H9 (cell line): ENCODE results near the gene MED27. TPM values are rescaled to one million over a fixed set of nuclear protein-coding genes. Genes with fewer than 3 reads are reported as not detected.

Source experiments
- DNase-seq: peaks from one replicate; pipeline ENCODE4 v3.0.0-alpha.2; 2017
- H2AFZ ChIP-seq: one replicate; pipeline ENCODE4 v1.6.1; 2013; ENCODE audit warnings: mild to moderate bottlenecking, low read length, control low read depth, moderate library complexity
- H2AK5ac ChIP-seq: 2 replicates; pipeline ENCODE4 v1.6.1; 2013; ENCODE audit warnings: low read length, control low read depth, mixed read lengths; ENCODE audit not compliant: insufficient read length
- H2BK120ac ChIP-seq: one replicate; pipeline ENCODE4 v1.6.1; 2013; ENCODE audit warnings: low read depth, mild to moderate bottlenecking, low read length, control low read depth, inconsistent platforms; ENCODE audit not compliant: poor library complexity, severe bottlenecking
- H2BK12ac ChIP-seq: 2 replicates; pipeline ENCODE4 v1.6.1; 2013; ENCODE audit warnings: low read length, control low read depth, mixed read lengths, low read depth; ENCODE audit not compliant: insufficient read length
- H2BK15ac ChIP-seq: 2 replicates; pipeline ENCODE4 v1.6.1; 2013; ENCODE audit warnings: low read depth, low read length, control low read depth
- H2BK20ac ChIP-seq: one replicate; pipeline ENCODE4 v1.6.1; 2013; ENCODE audit warnings: low read depth, mild to moderate bottlenecking, low read length, control low read depth, inconsistent platforms; ENCODE audit not compliant: poor library complexity, severe bottlenecking
- H2BK5ac ChIP-seq: 2 replicates; pipeline ENCODE4 v1.6.1; 2013; ENCODE audit warnings: low read length, control low read depth, mixed read lengths; ENCODE audit not compliant: insufficient read length
- H3K14ac ChIP-seq: 2 replicates; pipeline ENCODE4 v1.6.1; 2013; ENCODE audit warnings: low read length, control low read depth; ENCODE audit not compliant: insufficient read depth
- H3K18ac ChIP-seq: 2 replicates; pipeline ENCODE4 v1.6.1; 2013; ENCODE audit warnings: low read depth, mild to moderate bottlenecking, mixed read lengths, low read length, control low read depth; ENCODE audit not compliant: insufficient read length
- H3K23ac ChIP-seq: 2 replicates; pipeline ENCODE4 v1.6.1; 2013; ENCODE audit warnings: low read length, control low read depth, mixed read lengths, low read depth; ENCODE audit not compliant: insufficient read length
- H3K23me2 ChIP-seq: 2 replicates; pipeline ENCODE4 v1.6.1; 2013; ENCODE audit warnings: low read depth, mild to moderate bottlenecking, mixed read lengths, low read length, control low read depth; ENCODE audit not compliant: insufficient read length, poor library complexity, severe bottlenecking
- H3K27ac ChIP-seq: 2 replicates; pipeline ENCODE4 v1.5.1; 2013; ENCODE audit warnings: low read length, control low read depth, mixed read lengths, low read depth; ENCODE audit not compliant: insufficient read length
- H3K27me3 ChIP-seq: 2 replicates; pipeline ENCODE4 v1.6.1; 2013; ENCODE audit warnings: low read length, control low read depth, inconsistent platforms; ENCODE audit not compliant: insufficient read depth
- H3K4ac ChIP-seq: 2 replicates; pipeline ENCODE4 v1.6.1; 2013; ENCODE audit warnings: low read depth, mild to moderate bottlenecking, control low read depth, inconsistent platforms, low read length, moderate library complexity
- H3K4me1 ChIP-seq: 2 replicates; pipeline ENCODE4 v1.6.1; 2013; ENCODE audit warnings: low read length, control low read depth, inconsistent platforms; ENCODE audit not compliant: insufficient read depth
- H3K4me2 ChIP-seq: 2 replicates; pipeline ENCODE4 v1.6.1; 2013; ENCODE audit warnings: low read length, control low read depth, mixed read lengths; ENCODE audit not compliant: insufficient read length, insufficient read depth
- H3K56ac ChIP-seq: 2 replicates; pipeline ENCODE4 v1.6.1; 2013; ENCODE audit warnings: low read depth, mild to moderate bottlenecking, mixed read lengths, low read length, control low read depth; ENCODE audit not compliant: insufficient read length
- H3K79me1 ChIP-seq: 2 replicates; pipeline ENCODE4 v1.6.1; 2013; ENCODE audit warnings: low read depth, mild to moderate bottlenecking, moderate library complexity, low read length, control low read depth, inconsistent platforms; ENCODE audit not compliant: insufficient read depth, poor library complexity, severe bottlenecking
- H3K79me2 ChIP-seq: 2 replicates; pipeline ENCODE4 v1.6.1; 2013; ENCODE audit warnings: low read length, control low read depth, inconsistent platforms; ENCODE audit not compliant: insufficient read depth
- H3K9ac ChIP-seq: 2 replicates; pipeline ENCODE4 v1.6.1; 2013; ENCODE audit warnings: low read length, control low read depth, mixed read lengths; ENCODE audit not compliant: insufficient read length; ENCODE audit errors: extremely low read depth
- H3K9me3 ChIP-seq: one replicate; pipeline ENCODE4 v1.6.1; 2013; ENCODE audit warnings: low read depth, low read length, inconsistent platforms; ENCODE audit not compliant: control insufficient read depth
- H3T11ph ChIP-seq: one replicate; pipeline ENCODE4 v1.6.1; 2013; ENCODE audit warnings: mild to moderate bottlenecking, low read length, control low read depth, inconsistent platforms
- H4K20me1 ChIP-seq: one replicate; pipeline ENCODE4 v1.6.1; 2013; ENCODE audit not compliant: control insufficient read depth, insufficient read length, insufficient read depth
- H4K5ac ChIP-seq: 2 replicates; pipeline ENCODE4 v1.6.1; 2013; ENCODE audit warnings: low read depth, mild to moderate bottlenecking, mixed read lengths, low read length, control low read depth; ENCODE audit not compliant: insufficient read length
- H4K8ac ChIP-seq: replicated peaks from 2 replicates; pipeline ENCODE4 v1.6.1; 2013; ENCODE audit warnings: low read length, control low read depth, mixed read lengths, low read depth; ENCODE audit not compliant: insufficient read length
- H4K91ac ChIP-seq: 2 replicates; pipeline ENCODE4 v1.6.1; 2013; ENCODE audit warnings: low read depth, mild to moderate bottlenecking, moderate library complexity, mixed read lengths, low read length, control low read depth; ENCODE audit not compliant: insufficient read length
- H3K27ac Mint-ChIP-seq, 3 experiments: 2 replicates in 2 of 3; 3 replicates in 1 of 3; pipeline ENCODE4 v1.8.0; 2020 to 2021; ENCODE audit warnings: mixed read lengths in 3 of 3, mild to moderate bottlenecking in 1 of 3, moderate library complexity in 1 of 3
- H3K27me3 Mint-ChIP-seq: 2 replicates; pipeline ENCODE4 v1.8.0; 2021; ENCODE audit warnings: low read depth, mild to moderate bottlenecking, moderate library complexity, mixed read lengths
- H3K36me3 Mint-ChIP-seq, 3 experiments: 2 replicates in 2 of 3; 3 replicates in 1 of 3; pipeline ENCODE4 v1.8.0; 2020 to 2021; ENCODE audit warnings: low read depth in 3 of 3, mixed read lengths in 3 of 3; ENCODE audit not compliant: insufficient read depth in 1 of 3
- H3K4me1 Mint-ChIP-seq, 2 experiments: 2 replicates each; pipeline ENCODE4 v1.8.0; 2020; ENCODE audit warnings: mixed read lengths in 2 of 2
- H3K4me3 Mint-ChIP-seq, 2 experiments: 2 replicates in 1 of 2; 3 replicates in 1 of 2; pipeline ENCODE4 v1.8.0; 2020 to 2021; ENCODE audit warnings: mild to moderate bottlenecking in 2 of 2, mixed read lengths in 2 of 2, moderate library complexity in 1 of 2
- H3K9me3 Mint-ChIP-seq, 2 experiments: 2 replicates in 1 of 2; 3 replicates in 1 of 2; pipeline ENCODE4 v1.8.0; 2020; ENCODE audit warnings: mild to moderate bottlenecking in 2 of 2, mixed read lengths in 2 of 2, moderate library complexity in 1 of 2
- WGBS: extraction: QIAGEN DNeasy Blood & Tissue Kit; methylation state at CpG from one replicate; pipeline ENCODE4 v1.1.7; 2013; ENCODE audit warnings: missing lambda C conversion rate, low lambda C conversion rate, mixed read lengths; ENCODE audit not compliant: insufficient read length; ENCODE audit errors: extremely low coverage; 5-methylcytosine and 5-hydroxymethylcytosine counted together
- total RNA-seq: library from RNA; stranded (reverse); gene quantifications from 2 replicates; pipeline ENCODE4 v1.2.1, GENCODE V29; 2021
- TF ChIP-seq, protein P1 (sequence below): fragments of 200-600 bp; sonication (generic); conservative IDR thresholded peaks from 3 replicates; pipeline ENCODE4 v1.8.0; 2021; ENCODE audit warnings: antibody characterized with exemption, mild to moderate bottlenecking

Gene MED27
- total RNA-seq, 1 experiment from 2014 or later = 33.5 TPM

DNA sequence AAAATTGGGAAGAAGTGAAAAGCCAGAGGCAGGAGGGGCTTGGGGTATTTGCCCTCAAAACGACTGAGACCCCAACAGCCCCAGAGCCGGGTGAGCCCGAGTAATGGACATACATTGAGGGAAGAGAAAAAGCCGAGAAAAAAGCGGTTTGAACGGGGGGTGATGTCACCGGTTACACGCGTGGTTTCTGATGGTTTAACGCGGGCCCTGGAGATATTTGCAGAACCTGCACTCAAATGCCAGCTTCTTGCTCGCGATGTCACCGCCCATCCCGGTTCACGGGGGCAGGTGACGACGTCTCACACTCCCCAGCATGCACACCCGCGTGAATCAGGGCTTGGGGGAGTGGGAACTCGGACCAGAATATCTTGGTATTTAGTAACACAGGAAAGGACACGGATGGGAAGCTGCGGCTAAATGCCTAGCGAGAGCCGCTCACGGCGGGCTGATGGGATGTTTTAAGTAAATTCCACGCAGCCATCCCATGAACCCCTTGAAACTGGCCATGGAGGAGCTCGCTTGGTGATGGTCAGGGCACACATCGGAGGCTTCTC is 237.8 kb downstream of the MED27 start:
- H3K23me2 ChIP-seq = no peaks in the 10 kb centered on the region
- no peaks in the 10 kb centered on the region for H3K4me1 ChIP-seq
- DNase-seq = no peak
- TF ChIP-seq, protein P1, sequence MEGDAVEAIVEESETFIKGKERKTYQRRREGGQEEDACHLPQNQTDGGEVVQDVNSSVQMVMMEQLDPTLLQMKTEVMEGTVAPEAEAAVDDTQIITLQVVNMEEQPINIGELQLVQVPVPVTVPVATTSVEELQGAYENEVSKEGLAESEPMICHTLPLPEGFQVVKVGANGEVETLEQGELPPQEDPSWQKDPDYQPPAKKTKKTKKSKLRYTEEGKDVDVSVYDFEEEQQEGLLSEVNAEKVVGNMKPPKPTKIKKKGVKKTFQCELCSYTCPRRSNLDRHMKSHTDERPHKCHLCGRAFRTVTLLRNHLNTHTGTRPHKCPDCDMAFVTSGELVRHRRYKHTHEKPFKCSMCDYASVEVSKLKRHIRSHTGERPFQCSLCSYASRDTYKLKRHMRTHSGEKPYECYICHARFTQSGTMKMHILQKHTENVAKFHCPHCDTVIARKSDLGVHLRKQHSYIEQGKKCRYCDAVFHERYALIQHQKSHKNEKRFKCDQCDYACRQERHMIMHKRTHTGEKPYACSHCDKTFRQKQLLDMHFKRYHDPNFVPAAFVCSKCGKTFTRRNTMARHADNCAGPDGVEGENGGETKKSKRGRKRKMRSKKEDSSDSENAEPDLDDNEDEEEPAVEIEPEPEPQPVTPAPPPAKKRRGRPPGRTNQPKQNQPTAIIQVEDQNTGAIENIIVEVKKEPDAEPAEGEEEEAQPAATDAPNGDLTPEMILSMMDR = no peak
- H3K9me3 Mint-ChIP-seq = no peaks in the 10 kb centered on the region; a peak in 1 of 5 replicates
- H3K79me2 ChIP-seq = no peaks in the 10 kb centered on the region
- H4K5ac ChIP-seq = no peak overlapping the region
- no peak overlapping the region for H2BK5ac ChIP-seq
- H4K8ac ChIP-seq = no peak overlapping the region
- H3K9ac ChIP-seq = no peak overlapping the region
- H3K18ac ChIP-seq = no peak overlapping the region
- H3K4me3 Mint-ChIP-seq = no peak overlapping the region
- H3K4me2 ChIP-seq = no peak overlapping the region
- no peaks in the 10 kb centered on the region for H3K9me3 ChIP-seq
- H3K27ac ChIP-seq = no peak overlapping the region
- H2BK20ac ChIP-seq = no peak overlapping the region
- H3K79me1 ChIP-seq = no peaks in the 10 kb centered on the region
- no peak overlapping the region for H2BK15ac ChIP-seq
- H3K4ac ChIP-seq = no peak overlapping the region
- no peak overlapping the region for H3K56ac ChIP-seq
- H3K14ac ChIP-seq = no peak overlapping the region
- H2AFZ ChIP-seq = no peak overlapping the region
- no peak overlapping the region for H3T11ph ChIP-seq
- peaks cover 0 to 28% of the 10 kb centered on the region in 2 experiments; a peak in 3 of 4 replicates for H3K4me1 Mint-ChIP-seq
- H2BK120ac ChIP-seq = no peak overlapping the region
- no peak overlapping the region for H3K23ac ChIP-seq
- H2BK12ac ChIP-seq = no peak overlapping the region
- H3K27ac Mint-ChIP-seq = peak overlapping the region in 2 of 3 experiments; percentile 29 to 40; a peak in 2 of 7 replicates
- peaks cover 3% of the 10 kb centered on the region; the same call in 1 of the 2 replicates for H3K27me3 Mint-ChIP-seq
- H4K20me1 ChIP-seq = no peaks in the 10 kb centered on the region
- no CpG with 5 or more reads among the region's 30 CpGs for WGBS
- no peak overlapping the region for H4K91ac ChIP-seq
- no peaks in the 10 kb centered on the region for H3K27me3 ChIP-seq
- no peaks in the 10 kb centered on the region; a peak in 1 of 7 replicates for H3K36me3 Mint-ChIP-seq
- H2AK5ac ChIP-seq = no peak overlapping the region
